Activated CD4-positive, alpha-beta T cell treated with anti-CD3 and anti-CD28 coated beads, Interleukin-2, amount 10 ng/mL, durations not matched to agents 24 days and 14 days (primary cell): Measurements from ENCODE around the gene ITCH. TPM values are rescaled to one million over a fixed set of nuclear protein-coding genes. Genes with fewer than 3 reads are reported as not detected.
"Not testable (repeated sequence)": the region's sequence is repeated elsewhere in the genome, so short reads cannot be mapped to it uniquely, and the experiment has no call there.

Experiments used
- DNase-seq: peaks from one replicate; pipeline ENCODE4 v3.0.0; 2022
- H3K27ac Mint-ChIP-seq: one replicate; pipeline ENCODE4 v1.8.0; 2022; ENCODE audit warnings: mild to moderate bottlenecking, mixed read lengths
- H3K27me3 Mint-ChIP-seq: one replicate; pipeline ENCODE4 v1.8.0; 2022; ENCODE audit warnings: mixed read lengths
- H3K36me3 Mint-ChIP-seq: one replicate; pipeline ENCODE4 v1.8.0; 2022; ENCODE audit warnings: low read depth, mild to moderate bottlenecking, mixed read lengths
- H3K4me1 Mint-ChIP-seq: one replicate; pipeline ENCODE4 v1.8.0; 2021; ENCODE audit warnings: mixed read lengths
- H3K4me3 Mint-ChIP-seq: one replicate; pipeline ENCODE4 v1.8.0; 2022; ENCODE audit warnings: mild to moderate bottlenecking, moderate library complexity, mixed read lengths
- H3K9me3 Mint-ChIP-seq: one replicate; pipeline ENCODE4 v1.8.0; 2021; ENCODE audit warnings: mixed read lengths
- intact Hi-C: fragments of 100-400 bp; cut with micrococcal nuclease; formaldehyde crosslinking; loops from one replicate; pipeline ENCODE4 v1.15.1; 2023
- total RNA-seq: library from RNA; stranded (reverse); gene quantifications from 2 replicates; pipeline ENCODE4 v1.2.3, GENCODE V29; 2022

The ITCH gene
- total RNA-seq, 1 donor from 2014 or later, result 55.6 TPM

- no peaks in the 10 kb centered on the region for H3K36me3 Mint-ChIP-seq
- no peak overlapping the region for H3K27ac Mint-ChIP-seq
- H3K9me3 Mint-ChIP-seq, result no peaks in the 10 kb centered on the region
- no peak overlapping the region for H3K4me3 Mint-ChIP-seq
- no peaks in the 10 kb centered on the region for H3K4me1 Mint-ChIP-seq
- intact Hi-C loops, result no loop called here
- no peak for DNase-seq
- peaks cover 2% of the 10 kb centered on the region for H3K27me3 Mint-ChIP-seq
These were observed 7.6 kb upstream of the ITCH start for GRCh38 chr20:34355427-34355826.

DNA sequence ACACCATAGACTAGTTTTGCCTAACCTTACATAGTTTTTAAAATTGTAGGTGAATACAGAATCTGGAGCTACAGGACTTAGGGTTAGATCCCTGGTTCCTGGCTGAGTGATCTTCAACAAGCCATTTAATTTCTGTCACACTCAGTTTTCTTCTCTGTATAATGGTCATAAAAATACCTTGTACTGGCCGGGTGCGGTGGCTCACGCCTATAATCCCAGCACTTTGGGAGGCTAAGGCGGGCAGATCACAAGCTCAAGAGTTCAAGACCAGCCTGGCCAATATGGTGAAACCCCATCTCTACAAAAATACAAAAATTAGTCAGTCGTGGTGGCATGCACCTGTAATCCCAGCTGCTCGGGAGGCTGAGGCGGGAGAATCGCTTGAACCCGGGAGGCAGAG, 3.3 kb upstream of the ITCH start:
- peaks cover 10% of the 10 kb centered on the region for H3K4me1 Mint-ChIP-seq
- not testable (repeated sequence) for H3K9me3 Mint-ChIP-seq, H3K27me3 Mint-ChIP-seq, H3K36me3 Mint-ChIP-seq, H3K4me3 Mint-ChIP-seq, H3K27ac Mint-ChIP-seq, DNase-seq
- intact Hi-C loops, result loop anchor here (5.0 to 10.0 kb wide), 4 partner anchors 48 to 1875 kb away; partner anchors contain the start of genes DYNLRB1 and SCAND1

DNA sequence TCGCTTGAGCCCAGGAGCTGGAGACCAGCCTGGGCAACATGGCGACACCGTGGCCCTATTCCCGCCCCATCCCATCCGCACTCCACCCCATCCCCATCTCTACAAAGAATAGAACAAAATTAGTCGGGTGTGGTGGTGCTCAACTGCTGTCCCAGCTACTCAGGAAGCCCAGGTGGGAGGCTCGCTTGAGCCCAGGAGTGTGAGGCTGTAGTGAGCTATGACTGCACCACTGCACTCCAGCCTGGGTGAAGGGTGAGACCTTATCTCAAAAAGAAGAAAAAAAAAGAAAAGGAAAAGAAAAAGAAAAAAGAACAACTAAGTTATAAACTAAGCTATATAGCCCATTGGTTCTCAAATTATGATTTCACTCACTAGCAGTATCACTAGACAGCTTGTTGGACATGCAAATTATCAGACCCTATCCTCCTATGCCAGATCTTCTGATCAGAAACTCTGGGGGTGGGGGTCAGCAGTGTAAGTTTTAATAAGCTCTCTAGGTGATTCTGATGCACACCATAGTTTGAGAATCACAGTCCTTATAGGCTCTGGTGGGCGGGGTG, 491 bp upstream of the ITCH start:
- Mint-ChIP-seq H3K9me3 (peaks cover 3% of the 10 kb centered on the region), H3K27me3 (no peaks in the 10 kb centered on the region), H3K4me1 (peaks cover 28% of the 10 kb centered on the region), H3K4me3 (peak overlapping the region; percentile 95), H3K36me3 (peaks cover 18% of the 10 kb centered on the region), H3K27ac (peak overlapping the region; percentile 98)
- intact Hi-C loops, result loop anchor here (1.0 to 10.0 kb wide), 5 partner anchors 45 to 1878 kb away; partner anchors contain the start of genes AHCY, DYNLRB1 and SCAND1
- no peak for DNase-seq

- Mint-ChIP-seq H3K4me3 (peak overlapping the region; percentile 95), H3K27me3 (no peaks in the 10 kb centered on the region), H3K27ac (peak overlapping the region; percentile 98), H3K9me3 (peaks cover 3% of the 10 kb centered on the region), H3K4me1 (peaks cover 38% of the 10 kb centered on the region), H3K36me3 (peaks cover 23% of the 10 kb centered on the region)
- intact Hi-C loops, result loop anchor here (1.0 to 10.0 kb wide), 5 partner anchors 44 to 1879 kb away; partner anchors contain the start of genes AHCY, DYNLRB1 and SCAND1
- peak; percentile 74 for DNase-seq
These were observed 571 bp downstream of the ITCH start for GRCh38 chr20:34363465-34364222.

DNA sequence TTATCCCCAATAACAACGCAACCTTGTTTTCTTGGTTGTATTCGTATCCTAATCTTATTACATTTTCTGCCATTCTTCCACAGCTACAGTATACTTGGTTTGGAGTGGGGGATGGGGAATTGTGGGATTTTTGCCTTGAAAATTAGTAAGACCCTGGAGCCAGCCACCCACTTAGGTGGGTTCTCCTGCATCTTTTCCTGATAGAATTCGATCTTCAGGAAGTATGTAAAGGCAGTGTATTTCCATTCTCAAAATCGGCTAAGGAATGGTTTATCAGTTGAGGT, 1.1 kb downstream of the ITCH start:
- Mint-ChIP-seq H3K4me1 (peaks cover 43% of the 10 kb centered on the region), H3K4me3 (peak overlapping the region; percentile 95), H3K27ac (peak overlapping the region; percentile 89), H3K27me3 (no peaks in the 10 kb centered on the region), H3K9me3 (peaks cover 3% of the 10 kb centered on the region), H3K36me3 (peaks cover 28% of the 10 kb centered on the region)
- intact Hi-C loops, result loop anchor here (5.0 to 10.0 kb wide), 4 partner anchors 43 to 1879 kb away; partner anchors contain the start of genes DYNLRB1 and SCAND1
- DNase-seq, result no peak

DNA sequence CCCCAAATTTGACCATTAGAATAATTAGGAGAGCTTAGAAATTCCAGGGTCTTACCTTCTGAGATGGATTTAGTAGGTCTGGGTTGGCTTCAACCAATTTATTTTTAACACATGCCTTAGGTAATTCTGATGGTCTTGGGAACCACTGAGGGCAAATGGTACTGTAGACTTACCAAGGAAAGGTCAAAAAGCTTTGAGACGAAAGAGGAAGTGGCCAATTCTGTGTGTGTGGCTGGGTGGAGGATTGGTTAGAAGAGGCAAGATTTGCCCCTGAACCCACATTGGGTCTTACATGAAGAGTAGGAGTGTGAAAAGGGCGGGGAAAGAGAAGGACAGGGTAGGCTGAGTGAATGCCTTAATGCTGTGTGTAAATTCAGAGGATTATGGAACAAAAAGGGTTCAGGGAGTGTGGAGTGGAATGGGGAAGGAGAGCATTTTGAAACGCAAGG, 2.7 kb downstream of the ITCH start:
- Mint-ChIP-seq H3K36me3 (peaks cover 44% of the 10 kb centered on the region), H3K27ac (peak overlapping the region; percentile 62), H3K4me1 (peaks cover 51% of the 10 kb centered on the region), H3K27me3 (no peaks in the 10 kb centered on the region), H3K9me3 (peaks cover 3% of the 10 kb centered on the region), H3K4me3 (peak overlapping the region; percentile 57)
- peak; percentile 73 for DNase-seq
- intact Hi-C loops, result loop anchor here (10.0 kb wide), 1 partner anchor 1881 kb away; no protein-coding TSS in a partner anchor

DNA sequence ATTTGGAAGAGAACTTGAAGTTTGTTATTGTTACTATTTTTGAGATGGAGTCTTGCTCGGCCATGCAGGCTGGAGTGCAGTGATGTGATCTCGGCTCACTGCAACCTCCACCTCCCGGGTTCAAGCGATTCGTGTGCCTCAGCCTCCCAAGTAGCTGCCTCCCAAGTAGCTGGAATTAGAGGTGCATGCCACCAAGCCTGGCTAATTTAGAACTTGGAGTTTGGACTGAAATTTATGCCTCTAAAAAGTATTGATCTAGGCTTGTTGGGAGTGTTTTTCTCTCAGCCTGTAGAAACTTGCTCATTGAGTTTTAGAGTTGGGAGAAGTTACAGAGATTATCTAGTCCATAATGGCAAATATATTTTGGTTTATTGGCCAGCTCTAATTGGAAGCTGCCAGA, 4.1 kb downstream of the ITCH start:
- H3K9me3 Mint-ChIP-seq, result peaks cover 3% of the 10 kb centered on the region
- H3K27me3 Mint-ChIP-seq, result no peaks in the 10 kb centered on the region
- no peak for DNase-seq
- H3K4me1 Mint-ChIP-seq, result peaks cover 51% of the 10 kb centered on the region
- H3K27ac Mint-ChIP-seq, result no peak overlapping the region
- H3K4me3 Mint-ChIP-seq, result peak overlapping the region; percentile 59
- peaks cover 50% of the 10 kb centered on the region for H3K36me3 Mint-ChIP-seq
- intact Hi-C loops, result loop anchor here (10.0 kb wide), 1 partner anchor 1882 kb away; no protein-coding TSS in a partner anchor

DNA sequence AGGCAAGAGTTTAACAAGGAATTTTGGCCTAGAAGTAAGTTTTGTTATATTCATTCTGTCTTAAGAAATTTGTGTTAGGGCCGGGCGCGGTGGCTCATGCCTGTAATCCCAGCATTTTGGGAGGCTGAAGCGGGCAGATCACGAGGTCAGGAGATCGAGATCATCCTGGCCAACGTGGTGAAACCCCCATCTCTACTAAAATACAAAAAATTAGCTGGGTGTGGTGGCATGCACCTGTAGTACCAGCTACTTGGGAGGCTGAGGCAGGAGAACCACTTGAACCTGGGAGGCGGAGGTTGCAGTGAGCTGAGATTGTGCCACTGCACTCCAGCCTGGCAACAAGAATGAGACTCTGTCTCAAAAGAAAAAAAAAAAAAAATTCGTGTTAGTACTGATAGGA, 4.8 kb downstream of the ITCH start:
- intact Hi-C loops, result loop anchor here (10.0 kb wide), 1 partner anchor 1883 kb away; no protein-coding TSS in a partner anchor
- H3K27me3 Mint-ChIP-seq, H3K27ac Mint-ChIP-seq, DNase-seq, H3K9me3 Mint-ChIP-seq, H3K4me3 Mint-ChIP-seq: not testable (repeated sequence)
- H3K4me1 Mint-ChIP-seq, result peaks cover 47% of the 10 kb centered on the region
- H3K36me3 Mint-ChIP-seq, result peaks cover 52% of the 10 kb centered on the region

GRCh38 chr20:34368547-34368946, 5.5 kb downstream of the ITCH start:
- Mint-ChIP-seq H3K9me3 (peaks cover 3% of the 10 kb centered on the region), H3K36me3 (peaks cover 52% of the 10 kb centered on the region), H3K4me3 (peak overlapping the region; percentile 30), H3K4me1 (peaks cover 45% of the 10 kb centered on the region), H3K27ac (no peak overlapping the region), H3K27me3 (no peaks in the 10 kb centered on the region)
- no peak for DNase-seq
- intact Hi-C loops, result loop anchor here (10.0 kb wide), 1 partner anchor 1884 kb away; no protein-coding TSS in a partner anchor

GRCh38 chr20:34369265-34369664, 6.2 kb downstream of the ITCH start:
- Mint-ChIP-seq H3K4me1 (peaks cover 44% of the 10 kb centered on the region), H3K4me3 (no peak overlapping the region), H3K9me3 (peaks cover 3% of the 10 kb centered on the region), H3K36me3 (peaks cover 55% of the 10 kb centered on the region), H3K27me3 (no peaks in the 10 kb centered on the region), H3K27ac (no peak overlapping the region)
- peak; percentile 65 for DNase-seq
- intact Hi-C loops, result loop anchor here (10.0 kb wide), 1 partner anchor 1884 kb away; no protein-coding TSS in a partner anchor

- H3K9me3 Mint-ChIP-seq, result peaks cover 3% of the 10 kb centered on the region
- no peak for DNase-seq
- peaks cover 57% of the 10 kb centered on the region for H3K36me3 Mint-ChIP-seq
- no peak overlapping the region for H3K4me3 Mint-ChIP-seq
- H3K4me1 Mint-ChIP-seq, result peaks cover 43% of the 10 kb centered on the region
- H3K27ac Mint-ChIP-seq, result no peak overlapping the region
- no peaks in the 10 kb centered on the region for H3K27me3 Mint-ChIP-seq
- intact Hi-C loops, result no loop called here
These were observed 7.0 kb downstream of the ITCH start for GRCh38 chr20:34370062-34370461.

GRCh38 chr20:34373445-34373844, 10.4 kb downstream of the ITCH start:
- H3K27ac Mint-ChIP-seq, result no peak overlapping the region
- intact Hi-C loops, result no loop called here
- H3K9me3 Mint-ChIP-seq, result no peaks in the 10 kb centered on the region
- H3K27me3 Mint-ChIP-seq, result no peaks in the 10 kb centered on the region
- H3K4me1 Mint-ChIP-seq, result peaks cover 29% of the 10 kb centered on the region
- H3K4me3 Mint-ChIP-seq, result no peak overlapping the region
- DNase-seq, result no peak
- H3K36me3 Mint-ChIP-seq, result peaks cover 54% of the 10 kb centered on the region

DNA sequence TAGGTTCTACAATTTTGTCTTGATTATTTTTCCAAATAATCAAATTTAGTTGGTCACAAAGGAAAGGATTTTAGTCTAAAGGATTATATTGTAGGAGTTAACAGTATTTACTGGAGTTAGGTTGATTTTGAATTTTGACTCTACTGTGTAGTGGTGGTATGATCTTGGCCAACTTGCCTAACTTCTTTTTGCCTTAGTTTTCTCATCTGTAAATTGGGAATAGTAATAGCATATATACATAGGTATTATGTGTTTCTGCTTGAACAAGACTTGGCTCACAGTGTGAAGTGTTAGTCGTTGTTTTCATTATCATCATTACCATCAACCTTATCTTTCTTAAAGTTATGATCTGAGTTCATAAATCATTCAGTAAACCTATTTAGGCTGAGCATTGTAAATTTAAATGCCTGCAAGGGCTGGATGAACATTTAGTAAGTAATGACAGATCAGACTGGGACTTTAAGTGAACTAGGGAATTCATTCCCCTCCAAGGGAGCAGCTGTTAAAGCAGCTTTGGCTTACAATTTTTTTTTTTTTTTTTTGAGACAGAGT, 11.2 kb downstream of the ITCH start:
- no peaks in the 10 kb centered on the region for H3K27me3 Mint-ChIP-seq
- intact Hi-C loops, result no loop called here
- peaks cover 50% of the 10 kb centered on the region for H3K36me3 Mint-ChIP-seq
- DNase-seq, result no peak
- H3K4me1 Mint-ChIP-seq, result peaks cover 22% of the 10 kb centered on the region
- H3K27ac Mint-ChIP-seq, result no peak overlapping the region
- H3K4me3 Mint-ChIP-seq, result no peak overlapping the region
- no peaks in the 10 kb centered on the region for H3K9me3 Mint-ChIP-seq

DNA sequence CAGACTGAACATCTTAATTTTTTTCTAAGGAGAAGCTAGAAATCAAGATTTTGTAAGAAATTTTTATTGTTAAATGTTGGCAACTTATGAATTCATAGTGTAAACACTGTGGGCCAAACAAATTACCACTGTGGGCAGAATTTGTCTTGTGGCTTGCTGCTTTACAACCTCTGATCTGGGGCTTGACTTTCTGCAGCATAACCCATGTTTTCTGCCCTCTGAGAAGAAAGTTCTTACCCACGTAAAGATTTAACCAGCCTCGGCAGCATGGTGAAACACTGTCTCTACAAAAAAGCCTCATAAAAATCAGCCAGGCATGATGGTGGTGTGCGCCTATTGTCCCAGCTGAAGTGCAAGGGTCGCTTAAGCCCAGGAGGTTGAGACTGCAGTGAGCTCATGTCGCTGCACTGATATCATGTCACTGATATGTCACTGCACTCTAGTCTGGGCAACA, 12.9 kb downstream of the ITCH start:
- Mint-ChIP-seq H3K9me3 (no peaks in the 10 kb centered on the region), H3K27me3 (no peaks in the 10 kb centered on the region), H3K4me3 (no peak overlapping the region), H3K27ac (no peak overlapping the region), H3K4me1 (peaks cover 15% of the 10 kb centered on the region), H3K36me3 (peaks cover 42% of the 10 kb centered on the region)
- intact Hi-C loops, result no loop called here
- no peak for DNase-seq
